Right forelimb (tissue), 1 donor: ENCODE measurements around the gene CMBL.
A peak's percentile ranks its signal among the peaks of the same experiment; 100 is the strongest.
"Not testable (repeated sequence)": the region's sequence is repeated elsewhere in the genome, so short reads cannot be mapped to it uniquely, and the experiment has no call there.

Experiments
- DNase-seq: peaks from one replicate; pipeline ENCODE4 v3.0.0-alpha.2; 2018

The CMBL gene

DNA sequence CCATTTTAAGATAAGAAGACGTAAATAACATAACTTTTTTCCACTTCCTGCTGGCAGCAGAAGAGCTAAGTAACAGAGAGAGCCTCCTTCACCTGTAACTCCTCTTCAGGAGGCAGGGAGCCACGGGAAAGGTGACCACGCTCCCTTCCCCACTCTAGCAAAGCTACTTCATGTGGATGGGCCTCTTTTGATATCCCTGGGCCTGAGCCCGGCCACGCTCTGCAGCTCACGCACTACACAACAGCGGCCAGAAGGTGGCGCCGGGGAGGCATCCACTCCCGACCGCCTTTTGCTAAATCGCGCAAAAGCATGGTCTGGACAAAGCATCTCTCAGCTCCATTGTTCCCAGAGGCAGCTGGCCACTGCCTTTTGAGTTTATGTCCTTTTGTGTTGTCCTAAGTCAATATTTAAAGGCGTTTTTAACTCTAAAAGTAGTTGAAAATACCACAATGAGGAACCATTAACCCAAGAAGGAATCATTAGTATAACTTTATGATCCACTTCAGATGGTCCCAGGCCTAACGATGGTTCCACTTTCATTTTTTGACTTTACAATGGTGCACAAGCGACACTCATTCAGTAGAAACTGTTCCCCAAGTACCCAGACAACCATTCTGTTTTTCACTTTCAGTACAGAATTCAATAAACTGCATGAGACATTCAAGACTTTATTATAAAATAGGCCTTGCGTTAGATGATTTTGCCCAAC, 23.6 kb downstream of the CMBL start:
- DNase-seq: peak; percentile 88

DNA sequence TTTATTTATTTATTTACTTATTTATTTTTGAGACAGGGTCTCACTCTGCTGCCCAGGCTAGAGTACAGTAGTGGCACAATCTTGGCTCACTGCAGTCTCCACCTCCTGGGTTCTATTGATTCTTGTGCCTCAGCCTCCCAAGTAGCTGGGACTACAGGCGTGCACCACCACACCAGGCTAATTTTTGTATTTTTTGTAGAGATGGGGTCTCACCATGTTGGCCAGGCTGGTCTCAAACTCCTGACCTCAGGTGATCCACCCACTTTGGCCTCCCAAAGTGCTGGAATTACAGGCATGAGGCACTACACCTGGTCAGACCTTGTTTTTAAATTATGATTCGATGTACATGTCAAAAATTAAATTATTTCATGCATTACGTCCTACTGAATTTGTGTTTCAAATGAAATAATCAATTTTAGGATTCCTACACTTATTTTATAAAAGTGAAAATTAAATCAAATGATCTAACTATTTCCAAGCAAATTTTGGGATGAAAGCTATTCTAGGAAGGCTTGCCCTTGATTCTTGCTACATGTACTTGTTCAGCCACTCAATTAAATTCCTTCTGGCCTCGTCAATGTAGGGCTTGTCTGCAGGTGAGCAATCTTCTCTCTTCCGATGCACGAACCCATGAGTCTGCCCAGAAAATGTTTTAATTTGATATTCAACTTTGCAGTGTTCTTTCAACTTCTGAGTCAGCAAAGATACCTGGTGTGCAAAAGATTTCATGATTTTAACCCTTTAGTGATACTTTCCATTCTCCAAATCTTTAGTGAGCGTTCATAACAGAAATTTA, 27.6 kb downstream of the CMBL start:
- DNase-seq: no peak

DNA sequence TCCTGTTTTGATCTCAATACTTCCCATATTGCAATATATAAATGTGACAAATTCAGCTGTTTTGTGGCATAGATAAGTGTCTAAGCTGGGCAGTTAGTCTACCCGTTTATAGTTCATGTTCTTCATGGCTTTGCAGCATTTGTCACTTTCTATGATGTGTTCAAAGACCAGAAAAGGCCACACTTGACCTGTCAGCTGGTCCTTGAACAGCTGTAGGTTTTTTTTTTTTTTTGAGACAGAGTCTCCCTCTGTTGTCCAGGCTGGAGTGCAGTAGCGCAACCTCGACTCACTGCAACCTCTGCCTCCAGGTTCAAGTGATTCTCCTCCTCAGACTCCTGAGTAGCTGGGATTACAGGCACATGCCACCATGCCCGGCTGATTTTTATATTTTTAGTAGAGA, 28.4 kb downstream of the CMBL start:
- no peak for DNase-seq

DNA sequence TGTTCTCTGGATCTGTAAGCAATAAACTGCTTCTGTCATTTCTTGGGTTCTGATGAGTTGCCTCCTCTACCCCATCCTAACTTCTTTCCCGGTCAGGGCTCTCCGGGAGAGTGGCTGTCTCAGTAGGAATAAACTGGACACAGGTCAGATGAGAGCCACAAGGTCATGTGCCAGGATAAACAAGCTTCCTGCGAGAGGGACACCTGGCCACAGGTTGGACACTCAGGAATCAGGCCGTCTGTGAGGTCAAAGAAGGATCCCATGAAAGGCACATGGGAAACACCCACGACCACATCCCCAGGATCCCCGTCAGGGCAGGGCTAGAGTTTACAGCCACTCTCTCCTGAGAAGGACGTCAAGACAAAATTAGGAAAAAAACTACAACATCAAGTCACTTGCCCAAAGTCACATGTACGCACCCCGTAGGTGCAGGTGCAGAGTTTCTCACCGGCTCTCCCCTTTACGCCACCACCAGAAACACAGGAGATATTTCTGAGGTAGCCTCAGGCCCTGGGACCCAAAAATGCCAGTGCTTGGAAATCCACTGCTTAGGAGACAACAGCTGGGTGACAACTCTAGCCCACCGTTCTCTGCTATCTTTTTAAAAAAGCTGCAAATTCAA, 28.9 kb downstream of the CMBL start:
- no peak for DNase-seq

DNA sequence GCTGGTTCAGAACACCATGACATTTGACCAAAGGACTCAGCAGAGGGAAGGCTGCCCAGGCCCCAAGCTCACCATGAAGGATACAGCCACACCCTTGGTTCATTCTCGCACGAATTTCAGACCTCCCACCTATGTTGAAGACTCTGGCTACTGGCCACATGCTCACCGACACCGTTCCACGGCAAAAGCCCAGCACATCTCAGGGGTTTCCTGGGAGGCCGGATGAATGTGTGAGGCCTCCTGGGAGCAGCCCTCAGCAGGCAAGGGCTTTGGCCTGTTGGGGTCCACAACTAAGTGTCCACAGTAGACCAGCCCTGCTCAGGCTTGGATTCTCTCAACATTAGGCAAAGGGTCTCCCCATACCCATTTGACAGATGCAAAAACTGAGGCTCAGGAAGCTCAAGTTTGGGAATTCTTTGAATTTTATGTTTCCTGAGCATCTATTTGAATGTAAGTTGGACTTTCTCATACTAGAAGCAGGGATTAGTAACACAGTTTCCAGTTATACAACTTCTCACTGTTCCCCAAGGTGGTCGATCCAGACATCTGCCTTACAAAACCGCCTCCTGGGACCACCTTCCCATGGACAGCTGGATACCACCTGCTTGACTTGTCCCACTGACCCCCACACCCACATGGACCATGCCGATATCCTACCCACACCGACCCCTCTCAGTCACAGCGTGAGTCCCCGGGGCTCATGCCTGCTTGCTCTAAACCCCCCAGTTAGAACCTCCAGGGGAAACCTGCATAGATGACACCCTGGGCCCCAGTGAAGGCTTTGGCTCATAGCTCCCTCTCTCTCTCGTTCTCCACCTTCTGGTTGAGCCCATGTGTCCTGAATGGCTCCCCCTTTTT, 29.7 kb downstream of the CMBL start:
- DNase-seq: no peak

DNA sequence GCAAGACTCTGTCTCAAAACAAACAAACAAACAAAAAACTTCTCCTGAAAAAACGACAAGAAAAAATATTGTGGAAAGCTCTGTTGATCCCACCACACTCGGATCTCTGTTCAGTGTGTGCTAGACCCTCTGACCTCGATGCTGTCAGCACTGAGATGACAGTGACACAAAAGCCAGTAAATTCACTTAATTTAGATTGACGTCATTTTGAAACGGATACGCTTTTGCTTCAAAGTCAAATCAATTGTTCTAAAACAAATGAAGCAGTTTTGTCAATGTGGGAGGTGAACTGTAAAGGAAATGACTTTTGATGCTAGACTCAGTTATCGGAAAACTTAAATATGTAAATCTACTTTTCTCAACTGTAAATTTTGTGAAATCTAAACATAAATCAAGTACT, 31.0 kb downstream of the CMBL start:
- no peak for DNase-seq

DNA sequence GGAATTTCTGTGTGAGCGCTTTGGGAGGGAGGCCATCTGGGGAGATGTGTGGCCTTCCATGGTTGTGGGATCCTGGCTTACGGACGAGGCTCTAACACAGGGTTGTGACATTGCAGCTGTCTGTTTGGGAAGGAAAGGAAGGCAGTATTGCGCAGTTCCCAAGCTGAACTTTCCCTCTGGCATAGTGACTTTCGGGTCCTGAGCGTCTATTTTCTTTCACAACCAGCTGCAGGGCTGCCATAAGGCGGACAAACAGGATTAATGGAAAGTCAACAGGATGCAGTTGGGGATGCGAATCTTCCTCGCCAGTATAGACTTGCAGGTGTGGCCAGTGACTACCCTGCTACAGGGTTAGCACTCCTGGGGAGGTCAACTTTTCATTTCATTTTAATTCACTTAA, 31.7 kb downstream of the CMBL start:
- DNase-seq: no peak

DNA sequence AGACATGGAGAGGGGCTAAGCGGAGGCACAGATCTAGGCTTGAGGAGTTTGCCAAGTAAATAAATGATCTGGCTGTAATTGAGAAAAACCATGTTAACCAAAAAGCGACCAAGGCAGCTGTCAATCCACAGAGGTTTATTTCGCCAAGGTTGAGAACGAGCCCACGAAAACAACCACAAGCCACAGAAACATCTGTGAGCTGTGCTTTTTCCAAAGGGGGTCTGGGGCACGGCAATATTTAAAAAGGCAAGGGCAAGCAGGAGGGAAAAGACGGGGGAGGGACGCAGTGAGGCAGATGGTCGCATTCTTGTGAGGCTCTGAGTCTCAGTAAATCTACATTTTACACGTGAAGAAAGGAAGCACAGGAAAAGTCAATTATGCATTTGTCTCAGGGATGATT, 32.2 kb downstream of the CMBL start:
- DNase-seq: no peak

DNA sequence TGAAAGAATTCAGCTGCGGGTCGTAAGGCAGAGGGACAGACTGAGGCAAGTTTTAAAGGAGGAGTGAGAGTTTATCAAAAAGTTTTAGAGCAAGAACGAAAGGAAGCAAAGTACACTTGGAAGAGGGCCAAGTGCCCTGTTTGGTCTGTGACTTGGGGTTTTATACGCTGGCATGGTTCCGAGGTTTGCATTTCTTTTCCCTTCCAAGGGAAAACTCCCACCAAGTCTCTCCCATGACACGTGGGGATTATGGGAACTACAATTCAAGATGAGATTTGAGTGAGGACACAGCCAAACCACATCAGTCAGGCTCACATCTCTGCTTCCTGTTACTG, 34.9 kb downstream of the CMBL start:
- DNase-seq: not testable (repeated sequence)

DNA sequence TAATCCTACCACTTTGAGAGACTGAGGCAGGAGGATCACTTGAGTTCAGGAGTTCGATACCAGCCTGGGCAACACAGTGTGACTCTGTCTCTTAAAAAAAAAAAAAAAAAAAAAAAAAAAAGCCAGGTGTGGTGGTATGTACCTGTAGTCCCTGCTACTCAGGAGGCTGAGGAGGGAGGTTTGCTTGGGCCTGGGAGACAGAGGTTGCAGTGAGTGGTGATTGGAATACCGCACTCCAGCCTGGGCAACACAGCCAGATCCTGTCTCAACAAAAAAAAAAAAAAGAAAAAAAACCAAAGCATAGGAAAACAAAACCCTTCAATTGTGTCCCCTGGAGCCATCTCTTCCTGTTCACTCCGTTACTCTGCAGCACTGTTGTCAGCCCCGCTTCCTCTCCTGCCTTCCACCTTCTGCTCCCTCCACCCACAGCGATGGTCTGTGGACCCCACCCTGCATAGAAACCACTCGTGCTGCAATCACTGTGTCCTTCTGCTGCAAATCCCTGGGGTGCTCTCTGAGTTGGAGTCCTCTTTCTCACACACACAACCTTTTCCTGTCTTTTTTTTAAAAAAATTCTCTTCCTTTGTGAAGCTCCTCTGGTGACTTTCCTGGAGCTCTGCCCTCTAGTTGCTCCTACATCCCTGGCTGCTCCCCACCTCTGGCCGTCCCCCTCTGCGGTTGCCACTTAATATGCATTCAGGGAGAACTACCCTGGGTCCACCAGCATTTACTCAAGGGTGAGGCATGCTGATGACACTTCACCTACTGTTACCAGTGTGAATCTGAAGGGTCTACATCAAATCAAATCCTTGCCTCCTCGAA, 35.4 kb downstream of the CMBL start:
- no peak for DNase-seq

DNA sequence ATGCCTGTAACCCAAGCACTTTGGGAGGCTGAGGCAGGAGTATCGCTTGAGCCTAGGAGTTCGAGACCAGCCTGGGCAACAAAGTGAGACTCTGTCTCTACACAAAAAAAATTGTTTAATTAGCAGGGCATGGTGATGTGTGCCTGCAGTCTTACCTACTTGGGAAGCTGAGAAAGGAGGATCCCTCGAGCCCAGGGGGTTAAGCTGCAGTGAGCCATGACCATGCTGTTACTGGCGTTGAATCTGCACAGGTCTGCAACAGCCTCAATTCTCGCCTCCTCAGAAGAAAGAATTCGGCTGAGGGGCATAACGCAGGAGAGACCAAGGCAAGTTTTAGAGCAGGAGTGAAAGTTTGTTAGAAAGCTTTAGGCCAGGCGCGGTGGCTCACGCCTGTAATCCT, 39.6 kb downstream of the CMBL start:
- DNase-seq: no peak

DNA sequence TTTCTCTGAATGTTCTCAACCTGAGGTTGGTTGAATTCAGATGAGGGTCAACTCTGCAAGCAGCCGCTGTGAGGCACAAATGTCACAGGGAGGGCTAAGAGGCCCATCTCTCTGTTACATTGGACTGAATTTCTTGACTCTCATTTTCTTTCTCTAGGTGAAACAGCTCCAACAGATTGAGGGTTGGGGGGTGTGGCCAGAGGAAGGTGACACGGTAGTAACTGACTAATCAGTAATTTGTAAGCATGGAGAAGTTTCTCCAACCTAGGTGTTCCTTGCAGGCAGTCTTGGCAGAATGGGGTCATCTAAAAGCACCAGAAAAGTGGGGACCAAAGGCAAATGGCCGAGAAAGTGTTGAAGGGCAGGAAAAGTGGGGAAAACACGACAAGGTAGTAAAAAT, 40.9 kb downstream of the CMBL start:
- no peak for DNase-seq

DNA sequence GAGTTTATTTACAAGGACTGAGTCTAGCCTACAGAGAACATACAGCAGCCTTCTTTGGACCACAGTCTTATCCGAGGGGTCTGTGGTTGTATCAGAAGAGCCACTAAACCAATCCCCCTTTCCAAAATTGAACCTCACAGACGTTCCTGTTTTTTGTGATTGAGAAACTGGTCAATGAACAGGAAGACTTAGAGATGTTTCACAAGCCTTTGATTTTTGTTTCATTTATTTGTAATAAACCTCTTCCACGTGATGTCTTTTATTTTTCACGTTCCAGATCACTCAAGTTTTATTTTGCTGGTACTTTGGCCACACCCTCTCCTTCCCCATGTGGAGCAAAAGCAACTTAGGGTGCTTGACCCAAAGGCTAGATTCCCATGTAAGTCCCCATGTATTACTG, 41.6 kb downstream of the CMBL start:
- DNase-seq: no peak

DNA sequence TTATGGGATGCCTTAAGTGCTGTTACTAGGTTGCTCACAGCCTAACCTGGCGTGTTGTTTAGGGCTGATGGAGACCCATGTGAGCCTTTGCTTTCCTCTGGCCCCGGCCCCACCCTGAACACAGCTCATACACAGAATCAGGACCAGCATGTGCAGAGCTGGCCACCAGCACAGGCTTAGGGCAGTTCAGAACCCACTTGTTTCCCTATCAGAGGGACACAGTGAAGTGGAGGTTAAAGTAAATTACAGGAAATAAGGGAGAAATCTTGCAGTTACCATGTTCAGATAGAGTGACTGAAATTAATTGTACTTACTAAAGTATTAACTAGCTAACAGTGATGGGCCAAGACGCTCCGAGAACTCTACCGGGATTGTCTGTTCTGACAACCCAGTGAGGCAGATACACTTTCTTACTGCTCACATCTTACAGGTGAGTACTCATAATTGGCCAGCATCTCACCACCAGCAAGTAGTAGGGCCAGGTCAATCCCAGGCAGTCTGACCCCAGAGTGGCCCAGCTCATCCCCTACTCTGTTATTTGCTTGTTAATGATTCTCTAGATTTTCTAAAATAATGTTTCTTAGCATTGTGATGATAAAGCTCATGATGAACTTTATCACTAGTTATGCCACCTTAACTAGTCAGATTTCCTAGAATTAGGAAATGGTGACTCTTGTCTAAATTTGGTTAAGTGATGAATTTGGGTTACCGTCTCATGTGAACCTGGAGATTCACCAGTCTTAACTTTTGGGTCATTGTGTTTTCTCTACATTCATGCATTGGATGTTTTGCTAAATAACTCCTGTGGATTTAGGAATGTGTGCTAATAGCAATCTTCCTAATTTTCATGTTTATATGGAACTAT, 42.2 kb downstream of the CMBL start:
- no peak for DNase-seq

DNA sequence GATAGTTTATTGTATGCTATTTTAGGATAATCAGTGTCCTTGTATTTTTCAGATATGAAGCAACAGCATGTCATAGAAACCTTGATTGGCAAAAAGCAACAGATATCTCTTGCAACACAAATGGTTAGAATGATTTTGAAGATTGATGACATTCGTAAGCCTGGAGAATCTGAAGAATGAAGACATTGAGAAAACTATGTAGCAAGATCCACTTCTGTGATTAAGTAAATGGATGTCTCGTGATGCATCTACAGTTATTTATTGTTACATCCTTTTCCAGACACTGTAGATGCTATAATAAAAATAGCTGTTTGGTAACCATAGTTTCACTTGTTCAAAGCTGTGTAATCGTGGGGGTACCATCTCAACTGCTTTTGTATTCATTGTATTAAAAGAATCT, 43.1 kb downstream of the CMBL start:
- no peak for DNase-seq

DNA sequence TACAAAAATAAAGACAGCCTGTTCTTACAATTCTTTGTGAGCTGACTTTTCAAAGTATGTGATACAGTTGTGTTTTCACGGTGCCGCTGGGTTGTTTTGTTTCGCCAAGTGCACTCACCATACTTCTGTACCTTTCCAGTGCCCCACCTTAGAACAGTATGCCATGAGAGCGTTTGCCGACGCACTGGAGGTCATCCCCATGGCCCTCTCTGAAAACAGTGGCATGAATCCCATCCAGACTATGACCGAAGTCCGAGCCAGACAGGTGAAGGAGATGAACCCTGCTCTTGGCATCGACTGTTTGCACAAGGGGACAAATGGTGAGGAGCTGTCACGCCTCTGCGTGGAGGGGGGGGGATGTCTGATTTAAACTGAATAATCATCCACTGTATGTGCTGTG, 44.7 kb downstream of the CMBL start:
- DNase-seq: no peak

DNA sequence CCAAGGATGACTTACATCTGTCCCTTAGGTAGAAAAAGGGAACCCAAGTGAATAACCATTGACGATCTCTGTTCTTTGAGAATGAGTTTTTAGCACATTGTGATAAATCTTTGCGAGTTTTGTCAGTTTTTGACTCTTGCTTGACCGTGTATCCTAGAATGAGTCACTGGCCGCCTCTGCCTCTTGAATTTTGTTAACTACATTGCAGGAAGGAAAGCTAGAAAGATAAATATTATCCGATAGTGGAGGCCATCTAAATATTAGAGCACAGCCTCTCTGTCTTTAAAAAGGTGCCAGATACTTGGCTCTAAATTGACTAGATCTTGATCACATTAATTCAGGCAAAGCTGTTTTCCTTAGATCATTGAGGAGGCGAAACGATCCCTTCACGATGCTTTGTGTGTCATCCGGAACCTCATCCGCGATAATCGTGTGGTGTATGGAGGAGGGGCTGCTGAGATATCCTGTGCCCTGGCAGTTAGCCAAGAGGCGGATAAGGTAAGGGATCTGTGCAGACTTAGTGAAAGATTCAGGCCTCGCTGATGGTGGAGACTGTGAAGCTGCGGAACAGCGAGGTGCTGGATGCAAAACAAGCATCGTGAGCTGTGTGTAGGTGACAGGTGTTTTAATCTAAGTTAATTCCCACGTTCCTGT, 45.5 kb downstream of the CMBL start:
- DNase-seq: no peak

DNA sequence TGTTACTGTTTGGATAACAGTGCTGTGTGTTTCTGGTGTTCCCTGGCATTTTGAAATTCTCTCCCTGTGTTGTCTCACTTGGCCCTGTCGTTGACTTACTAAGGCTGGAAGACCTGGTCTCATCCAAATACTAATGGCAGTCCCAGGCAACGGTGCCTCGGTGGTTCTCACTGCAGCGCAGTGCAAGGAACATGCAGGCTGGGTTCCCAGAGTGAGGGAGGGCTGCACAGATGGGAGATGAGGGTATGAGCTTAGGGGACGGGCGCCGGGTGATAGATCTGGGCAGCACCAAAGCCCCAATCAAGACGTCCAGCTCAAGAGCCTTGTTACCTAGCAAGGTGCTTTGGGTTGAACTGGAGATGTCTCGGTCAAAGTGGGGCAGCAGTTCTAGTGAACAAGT, 46.6 kb downstream of the CMBL start:
- no peak for DNase-seq

DNA sequence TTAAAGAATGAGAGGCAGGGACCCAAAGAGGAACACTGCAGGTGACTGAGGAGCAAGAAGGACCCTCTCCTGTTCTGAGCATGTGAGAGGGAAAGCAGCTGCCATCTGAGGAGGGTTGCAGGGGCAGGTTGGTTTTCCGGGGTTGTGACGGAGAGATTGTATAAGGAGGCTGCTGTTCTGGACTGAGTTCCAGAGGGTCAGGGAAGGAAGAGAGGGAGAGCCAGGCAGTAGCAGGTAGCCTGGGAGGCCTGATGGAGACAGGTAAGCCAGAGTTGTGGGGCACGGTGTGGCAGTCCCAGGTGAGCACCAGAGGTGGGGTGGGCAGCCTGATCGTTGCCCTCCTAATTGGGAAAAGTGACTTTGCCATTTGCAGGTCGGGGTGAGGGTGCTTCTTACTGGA, 47.8 kb downstream of the CMBL start:
- no peak for DNase-seq

DNA sequence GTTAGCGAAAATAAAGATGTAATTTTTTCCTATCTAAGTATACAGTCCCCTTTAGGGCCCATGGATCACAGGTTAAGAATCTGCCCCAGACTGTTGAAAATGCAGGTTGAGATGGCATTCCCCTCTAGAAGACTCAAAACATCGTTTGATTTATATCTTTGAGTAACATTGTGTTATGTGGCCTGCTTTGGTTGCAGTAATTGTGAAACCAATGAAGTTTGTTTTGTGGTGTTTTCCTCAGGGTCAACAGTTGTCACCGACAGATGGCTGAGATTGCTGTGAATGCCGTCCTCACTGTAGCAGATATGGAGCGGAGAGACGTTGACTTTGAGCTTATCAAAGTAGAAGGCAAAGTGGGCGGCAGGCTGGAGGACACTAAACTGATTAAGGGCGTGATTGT, 49.8 kb downstream of the CMBL start:
- no peak for DNase-seq

DNA sequence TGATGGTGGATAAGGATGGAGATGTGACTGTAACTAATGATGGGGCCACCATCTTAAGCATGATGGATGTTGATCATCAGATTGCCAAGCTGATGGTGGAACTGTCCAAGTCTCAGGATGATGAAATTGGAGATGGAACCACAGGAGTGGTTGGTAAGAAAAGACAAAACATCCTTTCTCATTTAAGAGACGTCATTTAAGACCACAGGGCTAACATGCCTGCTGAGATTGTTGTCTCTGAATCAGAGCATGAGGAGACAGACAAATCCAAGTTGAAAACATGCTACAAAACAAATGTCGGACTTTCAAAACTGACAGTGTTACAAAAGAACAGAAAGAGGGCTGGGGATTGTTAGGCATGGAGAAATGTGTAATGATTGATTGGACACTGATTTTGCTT, 53.0 kb downstream of the CMBL start:
- no peak for DNase-seq
